ENCODE results near the gene ITPKC.
A peak's percentile ranks its signal among the peaks of the same experiment; 100 is the strongest.
"Not testable (repeated sequence)": the region's sequence is repeated elsewhere in the genome, so short reads cannot be mapped to it uniquely, and the experiment has no call there.

The ITPKC gene

GRCh38 chr19:40742886-40743285 lies 26.0 kb downstream of the ITPKC start:
- no peak for DNase-seq

- no peak for DNase-seq
Measured at GRCh38 chr19:40743926-40744325, 27.0 kb downstream of the ITPKC start.

GRCh38 chr19:40744554-40745401 lies 27.9 kb downstream of the ITPKC start:
- DNase-seq = no peak

GRCh38 chr19:40745402-40745780 lies 28.5 kb downstream of the ITPKC start:
- DNase-seq = no peak

GRCh38 chr19:40747536-40747935 lies 30.6 kb downstream of the ITPKC start:
- DNase-seq = no peak

- peak; percentile 100 for DNase-seq
Measured at GRCh38 chr19:40750058-40750873, 33.4 kb downstream of the ITPKC start, which contains the start of gene ACTMAP. ACTMAP (minus strand) TSS chr19:40750477; CDS start chr19:40749803, 674 bp downstream.

GRCh38 chr19:40750874-40751537 lies 34.1 kb downstream of the ITPKC start, which contains the start of gene SNRPA:
SNRPA (plus strand) TSS chr19:40751203; CDS start chr19:40751409, 206 bp downstream.
- DNase-seq = peak; percentile 100

GRCh38 chr19:40752257-40752781 lies 35.4 kb downstream of the ITPKC start:
- no peak for DNase-seq

GRCh38 chr19:40754611-40755247 lies 37.8 kb downstream of the ITPKC start:
- DNase-seq = no peak

- DNase-seq = no peak
Measured at GRCh38 chr19:40755248-40755624, 38.3 kb downstream of the ITPKC start.

- DNase-seq = no peak
Measured at GRCh38 chr19:40755791-40756190, 38.9 kb downstream of the ITPKC start.

- no peak for DNase-seq
Measured at GRCh38 chr19:40756502-40757110, 39.7 kb downstream of the ITPKC start.

- DNase-seq = no peak
Measured at GRCh38 chr19:40758491-40758890, 41.6 kb downstream of the ITPKC start.

GRCh38 chr19:40759352-40759751 lies 42.4 kb downstream of the ITPKC start:
- DNase-seq = no peak

- no peak for DNase-seq
Measured at GRCh38 chr19:40762754-40763470, 46.0 kb downstream of the ITPKC start.

- no peak for DNase-seq
Measured at GRCh38 chr19:40763526-40763925, 46.6 kb downstream of the ITPKC start.

GRCh38 chr19:40763963-40764362 lies 47.1 kb downstream of the ITPKC start:
- no peak for DNase-seq

- not testable (repeated sequence) for DNase-seq
Measured at GRCh38 chr19:40766385-40766784, 49.5 kb downstream of the ITPKC start.

- DNase-seq = no peak
Measured at GRCh38 chr19:40768869-40769268, 52.0 kb downstream of the ITPKC start.

GRCh38 chr19:40771101-40771862 lies 54.4 kb downstream of the ITPKC start:
- DNase-seq = peak; percentile 30
